Activated CD4-positive, alpha-beta T cell treated with anti-CD3 and anti-CD28 coated beads, Interleukin-2, amount 50 U/mL, for 48 hours (primary cell): ENCODE measurements around the gene SQOR.

Experiments used
- DNase-seq, 2 experiments: peaks; one replicate each; pipeline ENCODE4 v3.0.0-alpha.2; 2020

The SQOR gene

DNA sequence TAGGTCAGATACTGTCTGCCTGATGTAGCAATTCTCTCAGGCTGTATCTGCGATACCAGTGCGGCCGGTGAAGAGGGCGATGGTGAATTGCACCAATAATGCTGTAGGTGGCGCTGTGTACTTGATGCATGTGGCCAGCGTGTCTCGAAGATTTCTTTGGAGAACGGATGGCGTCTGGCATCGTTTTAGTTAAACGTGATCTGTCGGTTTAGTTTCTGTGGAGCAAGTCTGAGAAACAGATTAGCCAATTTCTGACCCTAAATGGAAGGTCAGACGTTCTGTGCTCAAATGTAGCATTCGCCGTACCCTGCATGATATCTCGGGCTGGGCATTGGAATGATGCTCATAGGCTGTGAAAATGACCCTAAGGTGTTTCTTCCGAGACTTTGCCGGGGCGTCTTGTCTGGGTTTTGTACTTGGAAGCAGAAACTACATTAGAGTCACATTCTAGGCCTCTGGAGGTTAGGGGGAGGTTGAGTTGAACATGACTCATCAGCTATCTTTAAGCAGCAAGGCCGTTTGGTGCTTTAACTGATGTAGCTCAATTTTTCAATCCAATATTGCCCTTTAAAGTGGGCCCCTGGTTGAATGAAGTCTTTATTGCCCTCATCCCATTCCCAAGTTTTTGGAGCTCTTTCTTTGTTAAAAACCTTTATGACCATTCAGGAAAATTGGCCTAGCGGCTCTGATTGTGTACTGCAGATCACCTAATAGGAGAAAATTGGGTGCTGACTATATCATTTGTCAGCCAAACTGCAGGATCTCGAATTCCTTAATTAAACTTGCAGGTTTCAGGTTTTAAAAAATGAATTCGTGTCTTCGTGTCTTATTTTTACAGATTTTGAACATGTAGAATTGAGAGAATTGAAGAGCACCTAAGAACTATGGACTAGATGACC, 80.0 kb downstream of the SQOR start:
- DNase-seq = peak; percentile 52 to 67

DNA sequence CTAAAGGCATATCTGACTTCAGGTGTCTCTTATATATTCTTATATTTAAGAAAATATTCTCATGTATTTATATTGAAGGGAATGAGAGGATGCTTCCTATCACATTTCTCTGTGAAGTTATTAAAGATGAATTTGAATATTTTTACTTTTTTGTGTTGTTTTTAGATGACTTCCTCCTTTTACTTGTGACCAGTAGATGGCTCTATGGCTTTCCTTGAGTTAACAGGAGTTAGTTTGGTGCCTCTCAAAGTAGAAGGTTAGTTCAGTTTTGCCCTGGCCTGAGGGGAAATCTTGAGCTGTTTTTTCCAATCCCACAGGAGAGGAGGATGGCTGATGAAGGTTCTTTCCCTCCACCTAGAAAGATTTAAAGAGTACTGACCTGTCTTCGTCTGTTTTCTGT, 80.7 kb downstream of the SQOR start:
- DNase-seq = no peak

GRCh38 chr15:45719490-45719889, 84.7 kb downstream of the SQOR start:
- no peak for DNase-seq

GRCh38 chr15:45720183-45720582, 85.4 kb downstream of the SQOR start:
- no peak for DNase-seq

GRCh38 chr15:45728641-45729040, 93.8 kb downstream of the SQOR start:
- no peak for DNase-seq

GRCh38 chr15:45729141-45729540, 94.3 kb downstream of the SQOR start:
- DNase-seq = no peak

GRCh38 chr15:45731343-45731742, 96.5 kb downstream of the SQOR start:
- no peak for DNase-seq

DNA sequence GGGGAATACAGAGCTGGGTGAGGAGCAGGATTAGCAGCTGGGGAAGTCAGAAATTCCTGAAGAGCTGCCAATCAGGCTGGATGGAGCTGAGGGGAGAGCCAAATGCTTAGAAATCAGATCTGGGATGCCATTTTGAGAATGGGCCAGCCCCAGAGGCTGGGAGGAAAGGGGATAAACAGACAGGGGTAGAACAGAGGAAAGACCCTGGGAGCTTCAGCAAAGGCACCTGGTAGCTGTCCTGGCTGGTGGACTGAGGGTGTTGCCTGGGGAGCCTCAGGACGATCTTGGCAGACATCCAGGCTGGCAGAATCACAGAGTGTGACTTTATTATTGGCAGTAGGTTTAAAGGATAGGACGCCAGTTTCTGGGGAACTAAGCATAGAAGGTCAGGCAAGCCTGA, 97.8 kb downstream of the SQOR start:
- no peak for DNase-seq

DNA sequence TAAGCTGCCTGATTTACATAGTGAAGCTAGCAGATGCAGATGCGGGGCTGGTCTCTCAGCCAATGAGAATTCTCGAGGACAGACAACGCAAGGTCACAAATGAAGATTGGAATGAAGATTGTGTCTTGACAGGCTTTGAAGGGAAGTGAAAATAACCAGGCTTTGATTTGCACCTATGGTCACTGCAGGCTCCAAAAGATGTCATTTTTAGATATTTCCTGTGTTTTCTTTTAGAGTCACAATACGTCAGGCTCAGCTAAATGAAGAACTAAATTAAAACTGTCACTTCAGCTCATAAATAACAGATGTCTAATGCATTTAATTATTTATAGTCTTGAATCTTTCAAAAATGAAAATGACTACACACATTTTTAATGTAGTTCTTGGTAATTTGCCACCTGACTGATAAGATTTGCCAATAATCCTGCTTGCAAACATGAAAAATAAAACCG, 99.5 kb downstream of the SQOR start:
- DNase-seq = no peak
